Adrenal gland (tissue), 5 donors: ENCODE data around the gene AK4.

Experiments
- POLR2A ChIP-seq, 2 donors: fragments of 450-650 bp; IDR thresholded peaks; one replicate each; pipeline ENCODE4 v1.6.1; 2017; ENCODE audit warnings: antibody characterized with exemption in 2 of 2, mild to moderate bottlenecking in 2 of 2, moderate library complexity in 1 of 2
- TF ChIP-seq, protein P1 (sequence below), 6 experiments: fragments of 450-650 bp in 4 of 6; fragments of 200-600 bp in 2 of 6; sonication (generic) in 1 of 6; IDR thresholded peaks; 1 replicate in 5 of 6; 2 replicates in 1 of 6; pipeline versions ENCODE4 v1.5.1 to v1.8.0; 2016 to 2021; ENCODE audit warnings: antibody characterized with exemption in 6 of 6, mild to moderate bottlenecking in 2 of 6, moderate library complexity in 1 of 6
- donor health status: DM: no; HTN: no; CAD: no.

DNA sequence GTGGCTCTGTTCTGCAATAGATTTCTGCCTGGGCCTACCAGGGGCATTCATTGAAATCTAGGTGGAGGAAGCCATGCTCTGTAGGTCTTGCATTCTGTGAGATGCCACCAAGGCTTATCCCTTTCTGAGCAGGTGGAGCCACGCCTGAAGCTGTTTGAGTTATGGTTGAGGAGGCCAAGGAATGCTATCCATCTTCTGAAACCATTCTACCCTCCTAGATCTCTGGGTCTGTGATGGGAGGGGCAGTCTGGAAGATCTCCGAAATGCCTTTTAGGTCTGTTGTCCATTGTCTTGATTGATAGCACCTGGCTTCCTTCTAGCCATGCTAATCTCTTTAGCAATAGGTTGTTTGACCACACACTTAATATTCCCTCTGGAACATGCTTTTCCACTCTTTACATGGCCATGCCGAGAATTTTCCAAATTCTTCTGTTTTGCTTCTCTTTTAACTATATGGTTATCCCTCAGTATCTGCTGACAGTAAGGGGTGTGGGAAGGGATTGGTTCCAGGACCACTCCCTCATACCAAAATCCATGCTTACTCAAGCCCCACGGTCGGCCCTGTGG, 45.2 kb downstream of the AK4 start:
- TF ChIP-seq, protein P1, sequence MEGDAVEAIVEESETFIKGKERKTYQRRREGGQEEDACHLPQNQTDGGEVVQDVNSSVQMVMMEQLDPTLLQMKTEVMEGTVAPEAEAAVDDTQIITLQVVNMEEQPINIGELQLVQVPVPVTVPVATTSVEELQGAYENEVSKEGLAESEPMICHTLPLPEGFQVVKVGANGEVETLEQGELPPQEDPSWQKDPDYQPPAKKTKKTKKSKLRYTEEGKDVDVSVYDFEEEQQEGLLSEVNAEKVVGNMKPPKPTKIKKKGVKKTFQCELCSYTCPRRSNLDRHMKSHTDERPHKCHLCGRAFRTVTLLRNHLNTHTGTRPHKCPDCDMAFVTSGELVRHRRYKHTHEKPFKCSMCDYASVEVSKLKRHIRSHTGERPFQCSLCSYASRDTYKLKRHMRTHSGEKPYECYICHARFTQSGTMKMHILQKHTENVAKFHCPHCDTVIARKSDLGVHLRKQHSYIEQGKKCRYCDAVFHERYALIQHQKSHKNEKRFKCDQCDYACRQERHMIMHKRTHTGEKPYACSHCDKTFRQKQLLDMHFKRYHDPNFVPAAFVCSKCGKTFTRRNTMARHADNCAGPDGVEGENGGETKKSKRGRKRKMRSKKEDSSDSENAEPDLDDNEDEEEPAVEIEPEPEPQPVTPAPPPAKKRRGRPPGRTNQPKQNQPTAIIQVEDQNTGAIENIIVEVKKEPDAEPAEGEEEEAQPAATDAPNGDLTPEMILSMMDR (IDR thresholded peaks at IDR 0.05): no peak
- TF ChIP-seq POLR2A (IDR thresholded peaks at IDR 0.05): no peak
